OCI-LY1 (cell line): ENCODE measurements around the gene AASDH.

Source experiments
- CTCF ChIP-seq: fragments of 200-600 bp; sonication (generic), shearing (Covaris generic); IDR thresholded peaks from 2 replicates; pipeline ENCODE4 v1.5.1; 2017; ENCODE audit warnings: mild to moderate bottlenecking, antibody characterized with exemption, low read length, moderate library complexity, mixed read lengths
- EZH2 ChIP-seq: fragments of 200-600 bp; sonication (generic), shearing (Covaris generic); IDR thresholded peaks from 2 replicates; pipeline ENCODE4 v1.8.0; 2017; ENCODE audit warnings: borderline replicate concordance, mixed run types, mild to moderate bottlenecking, antibody characterized with exemption, low read length, moderate library complexity, mixed read lengths

- TF ChIP-seq EZH2 (no peak), CTCF (no peak)
These were observed 27.2 kb downstream of the AASDH start for GRCh38 chr4:56360071-56360470.
